ENCODE data around the gene PDE5A. TPM values are rescaled to one million over a fixed set of nuclear protein-coding genes. Genes with fewer than 3 reads are reported as not detected.

Gene PDE5A
- total RNA-seq, 2 donors from 2014 or later, result 12.5 to 31.9 TPM

GRCh38 chr4:119624356-119624755, 4.2 kb downstream of the PDE5A start:
- H3K27ac ChIP-seq, result no peak overlapping the region
- no peak for ATAC-seq
- 35 to 39% methylated on average over 4 of the region's 4 CpGs for WGBS, 2 donors
- intact Hi-C loops (cut with DNase I), result loop anchor here (10.0 kb wide), 1 partner anchor 60 kb away; no protein-coding TSS in a partner anchor
- no peaks in the 10 kb centered on the region for H3K36me3 ChIP-seq (replicated peaks in 1 of 2; ENCODE audit: insufficient read depth in 1 of 2, low read depth in 2 of 2)
- no peaks in the 10 kb centered on the region for H3K9me3 ChIP-seq
- peaks cover 13% of the 10 kb centered on the region for H3K4me1 ChIP-seq
- TF ChIP-seq CTCF (IDR thresholded peaks at IDR 0.05), result no peak
- no peak for TF ChIP-seq POLR2A (IDR thresholded peaks at IDR 0.05)
- DNase-seq, result no peak
- no peak overlapping the region for H3K4me3 ChIP-seq
- H3K27me3 ChIP-seq, result no peaks in the 10 kb centered on the region

- no peak overlapping the region for H3K27ac ChIP-seq
- no peaks in the 10 kb centered on the region for H3K36me3 ChIP-seq (replicated peaks in 1 of 2; ENCODE audit: insufficient read depth in 1 of 2, low read depth in 2 of 2)
- intact Hi-C loops (cut with DNase I), result loop anchor here (10.0 kb wide), 1 partner anchor 58 kb away; no protein-coding TSS in a partner anchor
- DNase-seq, result no peak
- no peak overlapping the region for H3K4me3 ChIP-seq
- H3K4me1 ChIP-seq, result peaks cover 9% of the 10 kb centered on the region
- no peaks in the 10 kb centered on the region for H3K9me3 ChIP-seq
- TF ChIP-seq POLR2A (IDR thresholded peaks at IDR 0.05) (no peak), CTCF (IDR thresholded peaks at IDR 0.05) (no peak)
- ATAC-seq, result no peak
- no peaks in the 10 kb centered on the region for H3K27me3 ChIP-seq
Observed at GRCh38 chr4:119623025-119623424, 5.6 kb downstream of the PDE5A start.

GRCh38 chr4:119615068-119615719, 13.4 kb downstream of the PDE5A start:
- ATAC-seq, result no peak
- no peak overlapping the region for H3K4me3 ChIP-seq
- no peaks in the 10 kb centered on the region for H3K36me3 ChIP-seq (replicated peaks in 1 of 2; ENCODE audit: insufficient read depth in 1 of 2, low read depth in 2 of 2)
- intact Hi-C loops (cut with DNase I), result no loop called here
- H3K4me1 ChIP-seq, result no peaks in the 10 kb centered on the region
- no peaks in the 10 kb centered on the region for H3K9me3 ChIP-seq
- H3K27me3 ChIP-seq, result no peaks in the 10 kb centered on the region
- no peak overlapping the region for H3K27ac ChIP-seq
- TF ChIP-seq POLR2A (IDR thresholded peaks at IDR 0.05) (no peak), CTCF (IDR thresholded peaks at IDR 0.05) (no peak)
- no peak for DNase-seq

- Histone ChIP-seq H3K4me1 (no peaks in the 10 kb centered on the region), H3K36me3 (replicated peaks in 1 of 2; ENCODE audit: insufficient read depth in 1 of 2, low read depth in 2 of 2) (no peaks in the 10 kb centered on the region), H3K27ac (no peak overlapping the region), H3K27me3 (no peaks in the 10 kb centered on the region), H3K9me3 (no peaks in the 10 kb centered on the region), H3K4me3 (no peak overlapping the region)
- ATAC-seq (no peak), DNase-seq (no peak)
- TF ChIP-seq CTCF (IDR thresholded peaks at IDR 0.05) (no peak), POLR2A (IDR thresholded peaks at IDR 0.05) (no peak)
- intact Hi-C loops (cut with DNase I), result no loop called here
Observed at GRCh38 chr4:119604266-119604665, 24.3 kb downstream of the PDE5A start.

GRCh38 chr4:119602366-119602765, 26.2 kb downstream of the PDE5A start:
- WGBS, 2 donors, result 67 to 77% methylated on average over 1 of the region's 1 CpG
- intact Hi-C loops (cut with DNase I), result no loop called here
- Histone ChIP-seq H3K9me3 (no peaks in the 10 kb centered on the region), H3K4me1 (no peaks in the 10 kb centered on the region), H3K27ac (no peak overlapping the region), H3K4me3 (no peak overlapping the region), H3K27me3 (no peaks in the 10 kb centered on the region), H3K36me3 (replicated peaks in 1 of 2; ENCODE audit: insufficient read depth in 1 of 2, low read depth in 2 of 2) (no peaks in the 10 kb centered on the region)
- no peak for DNase-seq
- no peak for ATAC-seq
- TF ChIP-seq POLR2A (IDR thresholded peaks at IDR 0.05) (no peak), CTCF (IDR thresholded peaks at IDR 0.05) (no peak)
